K562 (cell line): ENCODE results near the gene MYH11. TPM values are rescaled to one million over a fixed set of nuclear protein-coding genes. Genes with fewer than 3 reads are reported as not detected.

ENCODE experiments used
- ATAC-seq: fragments of 200-7000 bp; cut with Tn5 transposase; 3 replicates; pipeline ENCODE4 v1.9.1; 2020; ENCODE audit warnings: moderate library complexity
- BruUV-seq: library from RNA; stranded (reverse); fragments of 400-500 nt; replicated peaks from 2 replicates; lab custom pipeline; 2021; lab: Mats Ljungman, UMichigan
- CTCF ChIA-PET: fragments of 300-600 bp; formaldehyde crosslinking; extraction: SDS; loops from one replicate; lab custom pipeline; 2021; ENCODE audit warnings: low intra/inter-chr PET ratio; lab: Yijun Ruan, JAX
- POLR2A ChIA-PET: fragments of 300-600, 350-650 bp; sonication (Branson Sonifier 250); formaldehyde crosslinking; extraction: SDS; loops from one replicate; lab custom pipeline; 2021; ENCODE audit warnings: antibody characterized with exemption, inconsistent platforms; lab: Yijun Ruan, JAX
- DNase-seq, 4 experiments: peaks; one replicate each; pipeline versions ENCODE4 v3.0.0 to v3.0.0-alpha.2; 2011 to 2018; ENCODE audit warnings: low spot score in 3 of 4, mixed read lengths in 3 of 4; ENCODE audit errors: extremely low read depth in 1 of 4
- FAIRE-seq: peaks from 2 replicates; lab custom pipeline; 2011; peaks lifted over from hg19 to GRCh38; lab: Jason Lieb, UNC
- H2AFZ ChIP-seq: 2 replicates; pipeline ENCODE4 v1.6.0; 2011; ENCODE audit warnings: low read depth, low read length, control low read depth, inconsistent platforms
- H3K27ac ChIP-seq: fragments of 200-600 bp; 3 replicates; pipeline ENCODE4 v1.8.0; 2011; ENCODE audit warnings: low read depth, mild to moderate bottlenecking, control low read depth, inconsistent platforms, low read length, moderate library complexity, mixed read lengths; ENCODE audit errors: extremely low read depth
- H3K27me3 ChIP-seq, 2 experiments: fragments of 300-600 bp in 1 of 2; 2 replicates in 1 of 2; 3 replicates in 1 of 2; pipeline versions ENCODE4 v1.6.0 to v1.8.0; 2011; ENCODE audit warnings: inconsistent platforms in 2 of 2, low read length in 2 of 2, mild to moderate bottlenecking in 1 of 2, mixed read lengths in 1 of 2, moderate library complexity in 1 of 2; ENCODE audit not compliant: control insufficient read depth in 2 of 2, insufficient read depth in 2 of 2
- H3K36me3 ChIP-seq: fragments of 300-600 bp; 3 replicates; pipeline ENCODE4 v1.8.0; 2011; ENCODE audit warnings: mild to moderate bottlenecking, low read length, inconsistent platforms; ENCODE audit not compliant: control insufficient read depth, insufficient read depth
- H3K4me1 ChIP-seq, 2 experiments: fragments of 200-600 bp in 1 of 2; replicated peaks in 1 of 2; 2 replicates in 1 of 2; 3 replicates in 1 of 2; pipeline versions ENCODE4 v1.5.1 to v1.8.0; 2011; ENCODE audit warnings: inconsistent platforms in 2 of 2, low read length in 2 of 2, mild to moderate bottlenecking in 1 of 2, mixed read lengths in 1 of 2, moderate library complexity in 1 of 2; ENCODE audit not compliant: control insufficient read depth in 2 of 2, insufficient read depth in 2 of 2
- H3K4me2 ChIP-seq: 2 replicates; pipeline ENCODE4 v1.6.1; 2011; ENCODE audit warnings: low read length, control low read depth, inconsistent platforms, mixed read lengths; ENCODE audit not compliant: insufficient read depth
- H3K4me3 ChIP-seq: fragments of 200-600 bp; sonication (generic), shearing (Covaris generic); 2 replicates; pipeline ENCODE4 v1.5.1; 2016; ENCODE audit warnings: control low read depth, inconsistent platforms
- H3K79me2 ChIP-seq: fragments of 200-600 bp; 3 replicates; pipeline ENCODE4 v1.8.0; 2011; ENCODE audit warnings: low read length, inconsistent platforms; ENCODE audit not compliant: control insufficient read depth, insufficient read depth
- H3K9ac ChIP-seq, 2 experiments: 2 replicates each; pipeline versions ENCODE4 v1.6.0 to v1.6.1; 2011; ENCODE audit warnings: low read depth in 2 of 2, low read length in 2 of 2, control low read depth in 1 of 2, inconsistent platforms in 1 of 2, mild to moderate bottlenecking in 1 of 2, mixed read lengths in 1 of 2; ENCODE audit not compliant: insufficient read depth in 1 of 2
- H3K9me1 ChIP-seq: one replicate; pipeline ENCODE4 v1.6.0; 2011; ENCODE audit warnings: inconsistent platforms, mild to moderate bottlenecking, low read length, moderate library complexity; ENCODE audit not compliant: control insufficient read depth, insufficient read depth
- H3K9me3 ChIP-seq: replicated peaks from 2 replicates; pipeline ENCODE4 v1.5.1; 2011; ENCODE audit warnings: low read depth, low read length, inconsistent platforms; ENCODE audit not compliant: control insufficient read depth, insufficient read depth
- H4K20me1 ChIP-seq: replicated peaks from 2 replicates; pipeline ENCODE4 v1.6.1; 2011; ENCODE audit warnings: low read length, inconsistent platforms, mixed read lengths; ENCODE audit not compliant: control insufficient read depth, insufficient read depth
- BCL6 ChIP-seq: fragments of 250-450 bp; sonication (Bioruptor Pico); IDR thresholded peaks from 2 replicates; pipeline ENCODE4 v1.4.0; 2020
- DNMT1 ChIP-seq: fragments of 450-650 bp; IDR thresholded peaks from 2 replicates; pipeline ENCODE4 v1.6.1; 2016; ENCODE audit warnings: antibody characterized with exemption, mild to moderate bottlenecking
- FOXM1 ChIP-seq, 2 experiments: fragments of 450-650 bp in 1 of 2; sonication (generic) in 1 of 2; formaldehyde crosslinking in 1 of 2; IDR thresholded peaks; 2 replicates each; pipeline versions ENCODE4 v1.6.1 to v1.9.0; 2017 to 2022; ENCODE audit warnings: low read depth in 2 of 2, mild to moderate bottlenecking in 2 of 2, missing genetic modification reagents in 1 of 2, moderate library complexity in 1 of 2
- MEF2A ChIP-seq: IDR thresholded peaks from 2 replicates; pipeline ENCODE4 v1.6.1; 2011; ENCODE audit warnings: low read depth, mild to moderate bottlenecking, low read length, moderate library complexity; ENCODE audit not compliant: control insufficient read depth
- MTA3 ChIP-seq: fragments of 450-650 bp; formaldehyde crosslinking; IDR thresholded peaks from 2 replicates; pipeline ENCODE4 v1.6.1; 2017; ENCODE audit warnings: mild to moderate bottlenecking, borderline replicate concordance
- NR1H2 ChIP-seq: sonication (generic); formaldehyde crosslinking; IDR thresholded peaks from 2 replicates; pipeline ENCODE4 v1.4.0; 2020; ENCODE audit warnings: mild to moderate bottlenecking, missing genetic modification reagents
- PCBP2 ChIP-seq: fragments of 200-400 bp; formaldehyde crosslinking; IDR thresholded peaks from 2 replicates; pipeline ENCODE4 v1.6.1; 2018; ENCODE audit warnings: low read length, low read depth, mild to moderate bottlenecking, moderate library complexity; ENCODE audit not compliant: poor library complexity, severe bottlenecking
- RBM15 ChIP-seq: fragments of 200-400 bp; formaldehyde crosslinking; IDR thresholded peaks from 2 replicates; pipeline ENCODE4 v1.6.1; 2018; ENCODE audit warnings: mild to moderate bottlenecking, low read length, moderate library complexity; ENCODE audit not compliant: insufficient read depth
- RUNX1 ChIP-seq: sonication (generic); IDR thresholded peaks from 2 replicates; pipeline ENCODE4 v1.6.1; 2016; ENCODE audit warnings: antibody characterized with exemption, low read depth
- SRSF3 ChIP-seq: fragments of 200-400 bp; formaldehyde crosslinking; IDR thresholded peaks from 2 replicates; pipeline ENCODE4 v1.6.1; 2016; ENCODE audit warnings: mild to moderate bottlenecking, low read length, moderate library complexity; ENCODE audit not compliant: insufficient read depth
- TAF9B ChIP-seq: fragments of 450-650 bp; IDR thresholded peaks from 2 replicates; pipeline ENCODE4 v1.6.1; 2018; ENCODE audit warnings: mild to moderate bottlenecking; ENCODE audit not compliant: partially characterized antibody
- THRAP3 ChIP-seq: fragments of 450-650 bp; IDR thresholded peaks from 2 replicates; pipeline ENCODE4 v1.6.1; 2016; ENCODE audit warnings: mild to moderate bottlenecking, inconsistent platforms, borderline replicate concordance
- ZNF444 ChIP-seq: fragments of 250-450 bp; sonication (Bioruptor Pico); IDR thresholded peaks from 2 replicates; pipeline ENCODE4 v1.4.0; 2020; ENCODE audit warnings: mild to moderate bottlenecking, moderate library complexity
- WGBS: fragments of 100-300 bp; shearing (Covaris generic); methylation state at CpG from one replicate; pipeline ENCODE4 v1.1.6; 2016; ENCODE audit warnings: low coverage, mixed read lengths; ENCODE audit not compliant: insufficient coverage; ENCODE audit errors: missing lambda C conversion rate; 5-methylcytosine and 5-hydroxymethylcytosine counted together
- in situ Hi-C: fragments of 300-500 bp; cut with MboI; formaldehyde crosslinking; loops from 4 replicates; pipeline ENCODE4 v1.15.0; 2018; ENCODE audit warnings: inconsistent platforms, mixed read lengths
- intact Hi-C: fragments of 100-400 bp; cut with micrococcal nuclease; formaldehyde crosslinking; loops from 2 replicates; pipeline ENCODE4 v1.14.2; 2022
- polyA plus RNA-seq, 8 experiments: library from polyadenylated mRNA; depleted of rRNA in 4 of 8; stranded (reverse) in 5 of 8; unstranded in 3 of 8; fragments of >200 nt; fragmentation: Nextera tagmentation in 2 of 8; fragmentation: Illumina TruSeq in 1 of 8; extraction: Ambion mirVana in 2 of 8; extraction: Trizol in 1 of 8; gene quantifications; 2 replicates each; pipeline versions ENCODE4 v1.2.1 to v1.2.3, GENCODE V29; 2011 to 2014; ENCODE audit warnings: inconsistent platforms in 1 of 8, missing spikeins in 1 of 8
- total RNA-seq, 7 experiments: library from RNA; depleted of rRNA in 6 of 7; stranded (reverse); fragments of >200 nt in 6 of 7; fragmentation: Illumina TruSeq in 2 of 7; extraction: Trizol in 2 of 7; gene quantifications; 2 replicates each; pipeline versions ENCODE4 v1.2.1 to v1.2.3, GENCODE V29; 2011 to 2021; ENCODE audit warnings: low replicate concordance in 1 of 7
- TF ChIP-seq, protein P1 (sequence below): sonication (generic); formaldehyde crosslinking; IDR thresholded peaks from 2 replicates; pipeline ENCODE4 v1.8.1; 2023; ENCODE audit warnings: mild to moderate bottlenecking, missing genetic modification reagents
- TF ChIP-seq, protein P2 (sequence below): sonication (generic); formaldehyde crosslinking; IDR thresholded peaks from 2 replicates; pipeline ENCODE4 v1.4.0; 2020; ENCODE audit warnings: mild to moderate bottlenecking, missing genetic modification reagents
- TF ChIP-seq, protein P3 (sequence below): fragments of 250-450 bp; sonication (Bioruptor Pico); IDR thresholded peaks from 2 replicates; pipeline ENCODE4 v1.4.0; 2020; ENCODE audit warnings: mild to moderate bottlenecking, moderate library complexity

Gene MYH11
- total and polyA plus RNA-seq, 9 of the 15 experiments (the other 6 are each of a cell fraction or from before 2014, with no cell fraction given) = 0.05 to 0.47 (median 0.08) TPM; not detected in 5

DNA sequence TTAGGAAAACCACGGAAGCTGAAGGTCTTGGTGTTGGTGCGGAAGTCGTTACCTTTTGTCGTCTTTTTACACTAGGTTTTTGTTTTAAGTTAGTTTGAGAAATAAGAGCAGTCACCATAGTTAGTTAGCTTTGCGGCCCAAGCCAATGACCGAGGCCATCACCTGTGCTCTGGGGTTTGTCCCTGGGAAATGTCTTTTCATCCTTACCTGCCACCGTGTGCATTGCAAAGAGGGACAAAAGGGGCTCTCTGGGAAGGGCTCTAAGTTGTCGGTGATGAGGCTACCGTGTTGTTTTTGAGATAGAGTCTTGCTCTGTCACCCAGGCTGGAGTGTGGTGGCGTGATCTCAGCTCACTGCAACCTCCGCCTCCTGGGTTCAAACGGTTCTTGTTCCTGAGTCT, 157.0 kb downstream of the MYH11 start:
- DNase-seq (no peak), FAIRE-seq (no peak), ATAC-seq (no peak)
- 92% methylated on average over 10 of the region's 12 CpGs for WGBS
- ChIA-PET POLR2A (interaction anchor here (0.7 kb wide), 1 partner anchor 36 kb away, joined by 3 read pairs; no protein-coding TSS in a partner anchor), CTCF (no interaction called here)
- H3K36me3 ChIP-seq = peaks cover 67% of the 10 kb centered on the region; the same call in 2 of the 3 replicates
- in situ Hi-C loops (loop anchor here (10.0 kb wide), 1 partner anchor 275 kb away; no protein-coding TSS in a partner anchor), intact Hi-C loops (no loop called here)
- no peaks in the 10 kb centered on the region for H3K9me1 ChIP-seq
- no peaks in the 10 kb centered on the region for H3K79me2 ChIP-seq
- no peak overlapping the region for H3K27ac ChIP-seq
- H2AFZ ChIP-seq = no peak overlapping the region
- no peaks in the 10 kb centered on the region for H3K4me1 ChIP-seq
- no peaks in the 10 kb centered on the region for H4K20me1 ChIP-seq
- no peaks in the 10 kb centered on the region for H3K9me3 ChIP-seq
- no peaks in the 10 kb centered on the region for H3K27me3 ChIP-seq
- H3K9ac ChIP-seq = no peak overlapping the region
- no peak overlapping the region for H3K4me2 ChIP-seq
- BruUV-seq = no TSS peak
- H3K4me3 ChIP-seq = no peak overlapping the region
- TF ChIP-seq, protein P1, sequence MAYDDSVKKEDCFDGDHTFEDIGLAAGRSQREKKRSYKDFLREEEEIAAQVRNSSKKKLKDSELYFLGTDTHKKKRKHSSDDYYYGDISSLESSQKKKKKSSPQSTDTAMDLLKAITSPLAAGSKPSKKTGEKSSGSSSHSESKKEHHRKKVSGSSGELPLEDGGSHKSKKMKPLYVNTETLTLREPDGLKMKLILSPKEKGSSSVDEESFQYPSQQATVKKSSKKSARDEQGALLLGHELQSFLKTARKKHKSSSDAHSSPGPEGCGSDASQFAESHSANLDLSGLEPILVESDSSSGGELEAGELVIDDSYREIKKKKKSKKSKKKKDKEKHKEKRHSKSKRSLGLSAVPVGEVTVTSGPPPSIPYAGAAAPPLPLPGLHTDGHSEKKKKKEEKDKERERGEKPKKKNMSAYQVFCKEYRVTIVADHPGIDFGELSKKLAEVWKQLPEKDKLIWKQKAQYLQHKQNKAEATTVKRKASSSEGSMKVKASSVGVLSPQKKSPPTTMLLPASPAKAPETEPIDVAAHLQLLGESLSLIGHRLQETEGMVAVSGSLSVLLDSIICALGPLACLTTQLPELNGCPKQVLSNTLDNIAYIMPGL (CRISPR knock-in tag) = no peak
- TF ChIP-seq RUNX1 (no peak), ZNF444 (CRISPR knock-in tag) (no peak), NR1H2 (CRISPR knock-in tag) (no peak), MEF2A (no peak), FOXM1 (IDR thresholded peaks at IDR 0.05; ENCODE audit: low read depth) (no peak), FOXM1 (CRISPR knock-in tag; IDR thresholded peaks at IDR 0.05; ENCODE audit: low read depth) (no peak), BCL6 (no peak), THRAP3 (no peak), PCBP2 (no peak), SRSF3 (no peak), TAF9B (no peak), DNMT1 (no peak), MTA3 (no peak), RBM15 (no peak)
- TF ChIP-seq, protein P2, sequence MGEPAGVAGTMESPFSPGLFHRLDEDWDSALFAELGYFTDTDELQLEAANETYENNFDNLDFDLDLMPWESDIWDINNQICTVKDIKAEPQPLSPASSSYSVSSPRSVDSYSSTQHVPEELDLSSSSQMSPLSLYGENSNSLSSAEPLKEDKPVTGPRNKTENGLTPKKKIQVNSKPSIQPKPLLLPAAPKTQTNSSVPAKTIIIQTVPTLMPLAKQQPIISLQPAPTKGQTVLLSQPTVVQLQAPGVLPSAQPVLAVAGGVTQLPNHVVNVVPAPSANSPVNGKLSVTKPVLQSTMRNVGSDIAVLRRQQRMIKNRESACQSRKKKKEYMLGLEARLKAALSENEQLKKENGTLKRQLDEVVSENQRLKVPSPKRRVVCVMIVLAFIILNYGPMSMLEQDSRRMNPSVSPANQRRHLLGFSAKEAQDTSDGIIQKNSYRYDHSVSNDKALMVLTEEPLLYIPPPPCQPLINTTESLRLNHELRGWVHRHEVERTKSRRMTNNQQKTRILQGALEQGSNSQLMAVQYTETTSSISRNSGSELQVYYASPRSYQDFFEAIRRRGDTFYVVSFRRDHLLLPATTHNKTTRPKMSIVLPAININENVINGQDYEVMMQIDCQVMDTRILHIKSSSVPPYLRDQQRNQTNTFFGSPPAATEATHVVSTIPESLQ (CRISPR knock-in tag) = no peak
- TF ChIP-seq, protein P3, sequence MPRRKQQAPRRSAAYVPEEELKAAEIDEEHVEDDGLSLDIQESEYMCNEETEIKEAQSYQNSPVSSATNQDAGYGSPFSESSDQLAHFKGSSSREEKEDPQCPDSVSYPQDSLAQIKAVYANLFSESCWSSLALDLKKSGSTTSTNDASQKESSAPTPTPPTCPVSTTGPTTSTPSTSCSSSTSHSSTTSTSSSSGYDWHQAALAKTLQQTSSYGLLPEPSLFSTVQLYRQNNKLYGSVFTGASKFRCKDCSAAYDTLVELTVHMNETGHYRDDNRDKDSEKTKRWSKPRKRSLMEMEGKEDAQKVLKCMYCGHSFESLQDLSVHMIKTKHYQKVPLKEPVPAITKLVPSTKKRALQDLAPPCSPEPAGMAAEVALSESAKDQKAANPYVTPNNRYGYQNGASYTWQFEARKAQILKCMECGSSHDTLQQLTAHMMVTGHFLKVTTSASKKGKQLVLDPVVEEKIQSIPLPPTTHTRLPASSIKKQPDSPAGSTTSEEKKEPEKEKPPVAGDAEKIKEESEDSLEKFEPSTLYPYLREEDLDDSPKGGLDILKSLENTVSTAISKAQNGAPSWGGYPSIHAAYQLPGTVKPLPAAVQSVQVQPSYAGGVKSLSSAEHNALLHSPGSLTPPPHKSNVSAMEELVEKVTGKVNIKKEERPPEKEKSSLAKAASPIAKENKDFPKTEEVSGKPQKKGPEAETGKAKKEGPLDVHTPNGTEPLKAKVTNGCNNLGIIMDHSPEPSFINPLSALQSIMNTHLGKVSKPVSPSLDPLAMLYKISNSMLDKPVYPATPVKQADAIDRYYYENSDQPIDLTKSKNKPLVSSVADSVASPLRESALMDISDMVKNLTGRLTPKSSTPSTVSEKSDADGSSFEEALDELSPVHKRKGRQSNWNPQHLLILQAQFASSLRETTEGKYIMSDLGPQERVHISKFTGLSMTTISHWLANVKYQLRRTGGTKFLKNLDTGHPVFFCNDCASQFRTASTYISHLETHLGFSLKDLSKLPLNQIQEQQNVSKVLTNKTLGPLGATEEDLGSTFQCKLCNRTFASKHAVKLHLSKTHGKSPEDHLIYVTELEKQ (CRISPR knock-in tag) = no peak
